Mammary epithelial cell (primary cell): Measurements from ENCODE around the gene PDLIM7.

Experiments used
- CTCF ChIP-seq, 2 donors: IDR thresholded peaks in 1 of 2; conservative IDR thresholded peaks in 1 of 2; 2 replicates each; pipeline ENCODE4 v1.5.1; 2011 to 2012; ENCODE audit warnings: inconsistent platforms in 2 of 2, low read length in 2 of 2, mild to moderate bottlenecking in 2 of 2, control low read depth in 1 of 2, low read depth in 1 of 2; ENCODE audit not compliant: insufficient read depth in 1 of 2; ENCODE audit errors: extremely low read depth in 1 of 2
- EZH2 ChIP-seq: IDR thresholded peaks from 2 replicates; pipeline ENCODE4 v1.6.1; 2012; ENCODE audit warnings: low read length, inconsistent platforms, borderline replicate concordance

- TF ChIP-seq CTCF (conservative IDR thresholded peaks at IDR 0.05 in 1 of 2, IDR thresholded peaks at IDR 0.05 in 1 of 2; ENCODE audit: extremely low read depth in 1 of 2, insufficient read depth in 1 of 2, low read depth in 1 of 2, low read length in 2 of 2) (no peak), EZH2 (no peak)
These were observed 7.0 kb downstream of the PDLIM7 start for GRCh38 chr5:177490311-177490991.
